H54 (cell line): Measurements from ENCODE around the gene OR5D16.
"Not testable (repeated sequence)": the region's sequence is repeated elsewhere in the genome, so short reads cannot be mapped to it uniquely, and the experiment has no call there.

Experiments
- DNase-seq: peaks from one replicate; pipeline ENCODE4 v3.0.0; 2011; ENCODE audit warnings: low spot score, mixed read lengths; ENCODE audit not compliant: insufficient read length
- FAIRE-seq: peaks from 3 replicates; lab custom pipeline; 2011; peaks lifted over from hg19 to GRCh38; lab: Jason Lieb, UNC
- POLR2A ChIP-seq: IDR thresholded peaks from 2 replicates; pipeline ENCODE4 v1.6.1; 2011; ENCODE audit warnings: low read depth, mild to moderate bottlenecking, low read length

The OR5D16 gene

GRCh38 chr11:55838452-55838851 lies at the start of gene OR5D16:
TSS of gene OR5D16 (plus strand) at chr11:55838752. CDS start at chr11:55838752, 0 bp downstream.
- no peak for DNase-seq
- FAIRE-seq, result no peak
- no peak for TF ChIP-seq POLR2A

- no peak for TF ChIP-seq POLR2A
- FAIRE-seq (no peak), DNase-seq (no peak)
These were observed 46.9 kb upstream of the OR5D16 start for GRCh38 chr11:55791606-55792005.

- DNase-seq (no peak), FAIRE-seq (no peak)
- no peak for TF ChIP-seq POLR2A
These were observed 45.2 kb upstream of the OR5D16 start for GRCh38 chr11:55793321-55793720.

GRCh38 chr11:55795256-55795655 lies 43.3 kb upstream of the OR5D16 start, which contains the start of gene OR5D14:
TSS of gene OR5D14 (plus strand) at chr11:55795556. CDS start at chr11:55795556, 0 bp downstream.
- FAIRE-seq, result no peak
- TF ChIP-seq POLR2A, result no peak
- no peak for DNase-seq

GRCh38 chr11:55806248-55806647 lies 32.3 kb upstream of the OR5D16 start:
- FAIRE-seq (no peak), DNase-seq (no peak)
- no peak for TF ChIP-seq POLR2A

GRCh38 chr11:55811067-55811466 lies 27.5 kb upstream of the OR5D16 start, which contains the start of gene OR5L1:
TSS of gene OR5L1 (plus strand) at chr11:55811367. CDS start at chr11:55811467, 100 bp downstream.
- no peak for TF ChIP-seq POLR2A
- DNase-seq (no peak), FAIRE-seq (no peak)

- no peak for DNase-seq
- no peak for TF ChIP-seq POLR2A
- FAIRE-seq, result no peak
These were observed 19.2 kb upstream of the OR5D16 start, which contains the start of gene OR5D18 for GRCh38 chr11:55819330-55819729. TSS of gene OR5D18 (plus strand) at chr11:55819630. CDS start at chr11:55819630, 0 bp downstream.

- FAIRE-seq, result no peak
- DNase-seq, result no peak
- TF ChIP-seq POLR2A, result no peak
These were observed 11.6 kb upstream of the OR5D16 start, which contains the start of gene OR5L2 for GRCh38 chr11:55826919-55827318. TSS of gene OR5L2 (plus strand) at chr11:55827219. CDS start at chr11:55827219, 0 bp downstream.

GRCh38 chr11:55847453-55847852 lies 8.9 kb downstream of the OR5D16 start:
- DNase-seq, result no peak
- no peak for TF ChIP-seq POLR2A
- no peak for FAIRE-seq

- FAIRE-seq, result no peak
- DNase-seq, result no peak
- no peak for TF ChIP-seq POLR2A
These were observed 10.5 kb downstream of the OR5D16 start for GRCh38 chr11:55849037-55849436.

- DNase-seq (no peak), FAIRE-seq (no peak)
- no peak for TF ChIP-seq POLR2A
These were observed 13.6 kb downstream of the OR5D16 start for GRCh38 chr11:55852141-55852540.

- no peak for DNase-seq
- FAIRE-seq, result no peak
- TF ChIP-seq POLR2A, result no peak
These were observed 16.2 kb downstream of the OR5D16 start for GRCh38 chr11:55854704-55855103.

GRCh38 chr11:55867354-55867753 lies 28.8 kb downstream of the OR5D16 start:
- DNase-seq, FAIRE-seq: not testable (repeated sequence)

- FAIRE-seq, DNase-seq: not testable (repeated sequence)
These were observed 34.2 kb downstream of the OR5D16 start for GRCh38 chr11:55872731-55873130.

GRCh38 chr11:55873146-55873545 lies 34.6 kb downstream of the OR5D16 start:
- FAIRE-seq, DNase-seq: not testable (repeated sequence)

GRCh38 chr11:55882997-55883396 lies 44.4 kb downstream of the OR5D16 start, which contains the start of gene TRIM51:
TSS of gene TRIM51 (plus strand) at chr11:55883297. CDS start at chr11:55885429, 2,132 bp downstream.
- DNase-seq, FAIRE-seq: not testable (repeated sequence)

- DNase-seq, FAIRE-seq: not testable (repeated sequence)
These were observed 46.4 kb downstream of the OR5D16 start for GRCh38 chr11:55884995-55885394.

- DNase-seq, FAIRE-seq: not testable (repeated sequence)
These were observed 46.9 kb downstream of the OR5D16 start for GRCh38 chr11:55885481-55885880.
